GM19328 (cell line): ENCODE results near the gene CAB39L.
"Not testable (repeated sequence)": the region's sequence is repeated elsewhere in the genome, so short reads cannot be mapped to it uniquely, and the experiment has no call there.

Experiments
- ATAC-seq: cut with Tn5 transposase; IDR thresholded peaks from one replicate; pipeline ENCODE4 v1.9.1; 2021; ENCODE audit warnings: mild to moderate bottlenecking, moderate library complexity; ENCODE audit not compliant: unreplicated experiment

The CAB39L gene

GRCh38 chr13:49294723-49295122 is 149.1 kb downstream of the CAB39L start:
- ATAC-seq, result not testable (repeated sequence)

DNA sequence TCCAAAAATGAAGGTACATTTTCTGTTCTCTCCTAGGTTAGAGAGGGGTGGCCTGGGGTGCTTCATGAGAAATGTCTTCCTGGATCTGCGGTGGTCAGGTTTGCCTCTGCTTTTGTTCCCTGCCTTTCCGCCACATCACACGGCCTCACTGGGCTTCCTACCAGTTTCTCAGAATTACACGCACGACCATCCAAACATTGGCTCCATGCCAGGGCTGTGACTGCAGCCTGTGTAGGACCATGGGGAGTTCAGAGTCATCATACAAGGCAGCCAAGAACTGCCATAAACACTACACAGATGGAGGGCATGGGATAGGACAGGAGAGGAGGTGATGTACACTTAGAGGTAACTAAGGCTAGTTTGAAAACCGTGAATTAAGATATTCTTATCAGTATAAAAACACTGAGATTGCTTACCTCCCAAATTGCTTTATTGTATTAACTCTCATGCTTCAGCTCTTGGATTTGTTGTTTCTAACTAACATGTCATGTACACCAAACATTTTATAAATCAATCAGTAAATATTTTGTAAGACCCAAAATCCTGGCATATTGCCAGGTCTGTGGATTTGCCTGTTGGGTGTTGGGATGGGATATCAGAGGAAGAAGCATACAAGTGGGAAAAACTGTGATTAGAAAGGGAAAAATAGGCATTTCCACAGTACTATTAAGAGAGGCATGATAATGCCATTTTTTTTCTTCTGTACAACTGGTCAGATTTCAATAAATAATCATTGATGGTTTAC is 150.9 kb downstream of the CAB39L start:
- no peak for ATAC-seq

DNA sequence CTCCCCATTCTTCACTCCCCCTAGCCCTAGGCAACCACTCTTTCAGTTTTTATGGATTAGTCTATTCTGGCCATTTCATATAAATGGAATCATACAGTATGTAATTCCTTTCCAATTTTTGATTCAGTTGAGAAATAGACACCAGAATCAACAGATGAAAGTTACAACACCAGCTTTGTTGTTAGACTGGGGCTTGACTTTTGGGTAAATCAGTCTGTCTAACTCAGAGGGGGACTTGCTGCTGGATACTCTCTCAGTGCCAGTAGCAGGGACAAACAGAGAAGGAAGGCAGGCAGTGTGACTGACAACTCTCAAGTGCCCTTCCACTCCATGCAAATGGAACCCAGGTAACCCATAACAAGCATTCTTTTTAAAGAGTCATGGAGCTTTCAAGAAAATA is 155.4 kb downstream of the CAB39L start:
- no peak for ATAC-seq

DNA sequence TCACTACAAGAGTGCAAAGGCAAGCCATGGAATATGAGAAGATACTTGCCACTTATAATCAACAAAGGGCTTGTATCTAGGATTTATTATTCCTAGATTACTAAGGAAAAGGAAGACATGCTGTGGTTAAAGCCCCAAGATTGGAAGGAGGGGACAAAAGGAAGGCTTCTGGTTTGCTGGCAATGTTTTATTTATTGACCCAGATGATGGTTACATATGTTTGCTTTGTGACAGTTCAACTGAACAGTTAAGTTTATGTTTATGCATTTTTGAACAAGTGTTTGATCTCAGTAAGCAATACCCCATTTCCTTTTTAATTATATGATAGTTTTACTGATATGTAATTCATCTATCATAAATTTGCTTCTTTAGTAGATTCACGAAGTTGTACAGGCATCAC is 155.9 kb downstream of the CAB39L start:
- ATAC-seq, result no peak

GRCh38 chr13:49279885-49280284 is 164.0 kb downstream of the CAB39L start:
- ATAC-seq, result no peak

GRCh38 chr13:49279112-49279511 is 164.8 kb downstream of the CAB39L start:
- ATAC-seq, result no peak

- ATAC-seq, result no peak
Measured at GRCh38 chr13:49278211-49278610, 165.7 kb downstream of the CAB39L start.

GRCh38 chr13:49272296-49272695 is 171.6 kb downstream of the CAB39L start:
- ATAC-seq, result no peak

GRCh38 chr13:49271264-49271663 is 172.6 kb downstream of the CAB39L start:
- no peak for ATAC-seq

- ATAC-seq, result no peak
Measured at GRCh38 chr13:49265822-49266221, 178.0 kb downstream of the CAB39L start.

DNA sequence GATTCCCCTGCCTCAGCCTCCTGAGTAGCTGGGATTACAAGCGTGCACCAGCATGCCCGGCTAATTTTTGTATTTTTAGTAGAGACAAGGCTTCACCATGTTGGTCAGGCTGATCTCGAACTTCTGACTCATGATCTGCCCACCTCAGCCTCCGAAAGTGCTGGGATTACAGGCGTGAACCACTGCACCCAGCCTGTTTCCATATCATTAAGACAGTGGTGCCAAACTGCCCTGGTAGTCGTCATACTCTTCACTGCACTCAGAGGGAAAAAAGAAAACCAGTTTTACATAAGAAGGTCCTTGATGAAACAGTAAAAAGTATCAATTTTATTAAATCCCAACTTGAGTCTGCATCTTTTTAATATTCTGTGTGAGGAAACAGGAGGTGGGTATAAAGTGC is 181.2 kb downstream of the CAB39L start:
- no peak for ATAC-seq

GRCh38 chr13:49259586-49259985 is 184.3 kb downstream of the CAB39L start:
- ATAC-seq, result no peak
